HG03354 (cell line): ENCODE measurements around the gene CTDSP1.

Experiments used
- ATAC-seq: cut with Tn5 transposase; IDR thresholded peaks from one replicate; pipeline ENCODE4 v1.9.1; 2021; ENCODE audit warnings: mild to moderate bottlenecking; ENCODE audit not compliant: unreplicated experiment, poor library complexity, severe bottlenecking

CTDSP1 gene

DNA sequence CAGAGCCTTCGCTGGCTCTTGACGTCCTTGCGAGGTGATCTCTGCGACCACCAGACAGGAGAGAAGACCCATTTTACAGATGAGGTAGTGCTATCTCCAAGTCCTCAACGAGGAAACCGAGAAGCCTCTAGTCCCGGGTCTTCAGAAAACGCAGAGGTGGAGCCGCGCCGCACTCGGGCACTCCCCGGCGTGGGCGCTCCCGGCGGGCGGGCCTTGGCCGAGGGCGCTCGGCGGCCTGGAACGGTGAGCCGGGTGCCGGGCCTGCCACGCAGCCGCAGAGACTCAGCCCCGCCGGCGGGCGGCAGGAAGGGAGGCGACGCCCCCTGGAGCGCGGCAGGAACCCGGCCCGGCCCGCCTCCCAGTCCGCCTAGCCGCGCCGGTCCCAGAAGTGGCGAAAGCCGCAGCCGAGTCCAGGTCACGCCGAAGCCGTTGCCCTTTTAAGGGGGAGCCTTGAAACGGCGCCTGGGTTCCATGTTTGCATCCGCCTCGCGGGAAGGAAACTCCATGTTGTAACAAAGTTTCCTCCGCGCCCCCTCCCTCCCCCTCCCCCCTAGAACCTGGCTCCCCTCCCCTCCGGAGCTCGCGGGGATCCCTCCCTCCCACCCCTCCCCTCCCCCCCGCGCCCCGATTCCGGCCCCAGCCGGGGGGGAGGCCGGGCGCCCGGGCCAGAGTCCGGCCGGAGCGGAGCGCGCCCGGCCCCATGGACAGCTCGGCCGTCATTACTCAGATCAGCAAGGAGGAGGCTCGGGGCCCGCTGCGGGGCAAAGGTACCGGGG, at the start of gene CTDSP1:
Gene CTDSP1, plus strand, starts transcription at position 478 of the 776 bp plus-strand sequence. Its CDS starts 223 bp downstream, at position 701.
- peak; percentile 42 for ATAC-seq

GRCh38 chr2:218354045-218354444, 45.6 kb upstream of the CTDSP1 start:
- ATAC-seq = no peak

GRCh38 chr2:218354850-218355443, 44.7 kb upstream of the CTDSP1 start:
- ATAC-seq = no peak

DNA sequence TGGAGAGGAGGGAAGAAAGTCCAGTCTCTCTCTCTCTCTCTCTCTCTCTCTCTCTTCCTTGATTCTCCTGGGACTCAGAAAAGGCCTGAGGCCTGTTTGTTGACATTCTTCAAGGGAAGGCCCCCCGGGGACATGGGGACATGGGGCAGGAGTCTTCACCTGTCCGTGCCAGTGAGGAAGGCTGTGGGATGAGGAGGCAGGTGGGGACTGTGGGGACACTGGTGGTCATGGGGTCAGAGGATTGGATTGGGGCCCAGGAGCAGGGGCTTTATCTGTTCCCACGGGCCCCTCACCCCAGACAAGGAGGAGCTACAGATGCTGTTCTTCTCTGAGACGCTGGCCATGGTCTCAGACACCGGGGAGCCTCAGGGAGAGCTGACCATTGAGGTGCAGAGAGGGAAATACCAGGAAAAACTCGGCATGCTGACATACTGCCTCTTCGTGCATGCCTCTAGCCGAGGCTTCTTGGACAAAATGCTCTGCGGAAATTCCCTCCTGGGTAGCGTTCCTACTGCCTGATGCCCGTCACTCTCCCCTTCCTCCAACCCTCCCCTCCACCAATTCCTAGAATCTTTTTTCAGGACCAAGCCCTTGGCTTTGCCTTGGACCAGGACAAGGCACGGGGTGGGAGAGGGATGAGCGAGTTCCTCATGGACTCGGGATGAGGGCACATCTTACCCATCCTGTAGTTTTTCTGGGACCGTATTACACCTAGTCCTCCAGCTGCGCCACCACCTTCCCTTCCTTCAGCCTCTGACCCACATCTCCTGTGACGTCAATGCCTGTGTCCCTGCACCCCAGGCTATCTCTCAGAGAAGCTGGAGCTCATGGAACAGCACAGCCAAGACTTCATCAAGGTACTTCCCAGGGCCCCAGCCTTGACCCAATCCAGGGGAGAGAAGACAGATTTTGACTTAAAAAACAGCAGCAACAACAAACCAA, 42.2 kb upstream of the CTDSP1 start:
- no peak for ATAC-seq

- ATAC-seq = no peak
Observed at GRCh38 chr2:218360453-218360852, 39.2 kb upstream of the CTDSP1 start.

DNA sequence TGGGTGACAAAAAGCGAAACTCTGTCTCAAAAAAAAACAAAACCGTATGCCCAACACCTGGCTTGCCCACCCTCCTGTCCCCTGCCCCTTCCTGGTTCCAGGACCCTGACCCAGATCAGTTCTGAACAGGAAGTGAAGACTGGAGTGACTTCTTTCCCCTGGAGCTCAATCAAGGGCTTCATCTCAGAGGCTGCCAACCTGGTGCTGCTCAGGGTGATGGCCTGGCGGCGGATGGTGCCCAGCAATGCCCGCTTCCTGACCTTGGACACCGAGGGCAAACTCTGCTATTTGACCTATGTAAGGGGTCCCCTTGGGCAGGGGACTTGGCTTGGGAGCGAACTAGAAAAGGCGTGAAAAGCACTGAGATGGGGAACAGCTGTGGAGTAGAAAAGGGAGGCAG, 37.1 kb upstream of the CTDSP1 start:
- ATAC-seq = no peak

GRCh38 chr2:218363736-218364135, 35.9 kb upstream of the CTDSP1 start:
- ATAC-seq = no peak

DNA sequence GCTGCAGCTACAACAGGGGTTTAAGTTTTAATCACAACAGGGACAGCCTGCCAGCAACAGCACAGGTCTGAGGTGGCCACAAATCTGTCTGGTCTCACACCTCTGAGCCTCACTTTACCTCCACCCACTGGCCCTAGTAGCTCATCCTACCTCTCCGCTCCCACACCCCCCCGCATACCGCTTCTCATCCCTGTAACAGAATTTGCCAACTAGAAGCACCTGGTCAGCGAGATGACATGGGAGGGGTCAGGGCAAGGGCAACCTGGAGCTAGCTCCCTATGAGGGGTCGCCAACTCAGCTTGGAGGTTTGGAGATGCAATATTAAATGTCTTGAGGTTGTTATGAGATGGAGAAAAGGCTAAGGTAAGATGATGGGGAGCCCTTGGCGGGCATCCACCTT, 35.5 kb upstream of the CTDSP1 start:
- no peak for ATAC-seq

DNA sequence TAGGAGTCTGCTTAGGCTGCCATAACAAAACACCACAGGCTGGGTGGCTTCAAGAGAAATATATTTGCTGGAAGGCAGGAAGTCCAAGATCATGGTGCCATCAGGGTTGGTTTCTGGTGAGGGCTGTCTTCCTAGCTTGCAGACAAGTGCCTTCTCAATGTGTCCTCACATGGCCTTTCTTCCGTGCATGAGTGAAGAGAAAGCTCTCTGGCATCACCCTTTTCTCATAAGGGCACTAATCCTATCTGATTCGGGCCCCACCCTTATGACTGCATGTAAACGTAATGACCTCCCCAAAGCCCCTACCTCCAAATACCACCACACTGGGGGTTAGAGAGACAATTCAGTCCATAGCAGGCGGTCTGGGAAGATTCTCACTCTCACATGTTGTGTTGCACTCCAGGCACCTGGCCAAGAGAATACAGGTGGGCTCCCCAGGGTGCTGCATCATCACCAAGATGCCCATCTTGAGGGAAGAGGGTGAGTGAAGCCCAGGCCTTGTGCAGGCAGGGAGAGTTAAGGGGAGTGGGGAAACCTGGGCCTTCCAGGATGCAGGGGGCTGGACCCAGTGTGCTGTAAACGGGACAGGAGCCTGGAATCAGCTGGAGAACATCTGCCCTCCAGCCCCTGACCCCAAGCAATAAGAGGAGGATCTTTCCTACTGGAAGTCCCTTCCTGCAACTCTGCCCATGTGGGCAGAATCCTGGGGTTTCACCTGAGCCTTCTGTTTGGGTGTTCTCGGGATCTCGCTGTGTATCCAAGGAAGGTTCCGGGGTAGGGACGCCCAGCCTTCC, 32.9 kb upstream of the CTDSP1 start:
- ATAC-seq = no peak

- peak; percentile 94 for ATAC-seq
Observed at GRCh38 chr2:218367415-218368149, 32.1 kb upstream of the CTDSP1 start.

DNA sequence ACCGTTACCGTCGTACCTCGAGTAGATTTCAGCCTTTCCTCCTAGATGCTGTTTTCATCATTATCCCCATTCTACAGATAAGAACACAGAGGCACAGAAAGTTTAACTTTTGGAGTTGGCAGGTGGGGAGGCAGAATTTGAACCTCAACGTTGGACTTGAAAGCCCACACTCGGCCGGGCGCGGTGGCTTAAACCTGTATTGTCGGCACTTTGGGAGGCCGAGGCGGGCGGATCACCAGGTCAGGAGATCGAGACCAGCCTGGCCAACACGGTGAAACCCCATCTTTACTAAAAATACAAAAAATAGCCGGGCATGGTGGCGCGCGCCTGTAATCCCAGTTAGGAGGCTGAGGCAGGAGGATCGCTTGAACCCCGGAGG, 31.5 kb upstream of the CTDSP1 start:
- ATAC-seq = no peak

- no peak for ATAC-seq
Observed at GRCh38 chr2:218368621-218369153, 31.0 kb upstream of the CTDSP1 start.

GRCh38 chr2:218369330-218369729, 30.3 kb upstream of the CTDSP1 start:
- ATAC-seq = no peak

DNA sequence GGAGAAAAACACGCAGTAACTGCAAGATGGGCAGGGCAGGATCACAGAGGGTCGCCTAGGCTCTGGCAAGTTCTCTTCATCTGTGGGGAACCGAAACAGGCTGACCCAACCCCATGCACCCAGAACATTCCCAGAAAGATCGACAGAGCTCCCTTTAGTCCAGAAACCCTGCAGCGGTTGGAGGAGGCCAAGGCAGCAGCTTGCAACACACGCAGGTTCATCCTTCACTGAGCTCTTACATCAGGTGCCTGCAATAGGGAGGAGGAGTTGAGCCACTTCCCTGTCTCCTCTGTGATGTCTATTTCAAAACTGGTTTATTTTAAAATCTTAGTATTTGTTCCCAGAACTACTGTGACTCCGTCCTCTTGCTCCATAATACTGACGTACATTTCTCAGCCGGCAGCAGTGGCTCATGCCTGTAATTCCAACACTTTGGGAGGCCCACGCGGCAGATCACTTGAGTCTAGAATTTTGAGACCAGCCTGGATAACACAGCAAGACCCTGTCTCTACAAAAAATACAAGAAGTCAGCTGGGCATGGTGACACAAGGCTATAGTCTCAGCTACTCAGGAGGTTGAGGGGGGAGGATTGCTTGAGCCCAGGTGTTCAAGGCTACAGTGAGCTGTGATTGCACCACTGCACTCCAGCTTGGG, 29.1 kb upstream of the CTDSP1 start:
- ATAC-seq = no peak

DNA sequence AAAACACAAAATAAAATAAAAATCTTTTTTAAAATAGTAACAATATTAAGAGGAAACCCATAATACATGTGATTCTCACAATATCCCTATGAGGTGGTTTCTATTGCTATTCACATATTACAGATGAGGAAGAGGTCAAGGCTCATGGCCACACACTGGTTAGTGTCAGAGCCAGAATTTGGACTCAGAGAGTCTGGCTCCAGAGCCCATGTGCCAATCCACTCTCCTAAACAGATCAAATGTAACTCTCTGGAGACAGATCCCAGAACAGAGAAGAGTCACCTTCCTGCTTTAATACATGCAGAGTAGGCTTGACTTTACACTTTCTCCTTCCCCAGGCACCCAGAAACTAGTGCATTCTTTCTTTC, 27.7 kb upstream of the CTDSP1 start:
- no peak for ATAC-seq

- no peak for ATAC-seq
Observed at GRCh38 chr2:218374795-218375194, 24.9 kb upstream of the CTDSP1 start.

DNA sequence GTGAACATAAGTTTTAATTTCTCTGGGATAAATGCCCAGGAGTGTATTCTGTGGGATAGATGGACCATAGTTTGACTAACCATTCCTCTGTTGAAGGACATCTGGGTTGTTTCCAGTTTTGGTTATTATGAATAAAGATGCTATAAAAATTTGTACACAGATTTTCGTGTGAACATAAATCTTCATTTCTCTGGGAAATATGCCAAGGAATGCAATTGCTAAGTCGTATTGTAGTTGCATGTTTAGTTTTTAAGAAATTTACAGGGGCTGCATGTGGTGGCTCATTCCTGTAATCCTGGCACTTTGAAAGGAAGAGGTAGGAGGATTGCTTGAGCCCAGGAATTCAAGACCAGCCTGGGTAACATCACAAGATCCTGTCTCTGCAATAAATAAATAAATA, 24.5 kb upstream of the CTDSP1 start:
- ATAC-seq = no peak

GRCh38 chr2:218378053-218378452, 21.6 kb upstream of the CTDSP1 start:
- no peak for ATAC-seq
